ENCODE results near the gene CLTCL1.

DNA sequence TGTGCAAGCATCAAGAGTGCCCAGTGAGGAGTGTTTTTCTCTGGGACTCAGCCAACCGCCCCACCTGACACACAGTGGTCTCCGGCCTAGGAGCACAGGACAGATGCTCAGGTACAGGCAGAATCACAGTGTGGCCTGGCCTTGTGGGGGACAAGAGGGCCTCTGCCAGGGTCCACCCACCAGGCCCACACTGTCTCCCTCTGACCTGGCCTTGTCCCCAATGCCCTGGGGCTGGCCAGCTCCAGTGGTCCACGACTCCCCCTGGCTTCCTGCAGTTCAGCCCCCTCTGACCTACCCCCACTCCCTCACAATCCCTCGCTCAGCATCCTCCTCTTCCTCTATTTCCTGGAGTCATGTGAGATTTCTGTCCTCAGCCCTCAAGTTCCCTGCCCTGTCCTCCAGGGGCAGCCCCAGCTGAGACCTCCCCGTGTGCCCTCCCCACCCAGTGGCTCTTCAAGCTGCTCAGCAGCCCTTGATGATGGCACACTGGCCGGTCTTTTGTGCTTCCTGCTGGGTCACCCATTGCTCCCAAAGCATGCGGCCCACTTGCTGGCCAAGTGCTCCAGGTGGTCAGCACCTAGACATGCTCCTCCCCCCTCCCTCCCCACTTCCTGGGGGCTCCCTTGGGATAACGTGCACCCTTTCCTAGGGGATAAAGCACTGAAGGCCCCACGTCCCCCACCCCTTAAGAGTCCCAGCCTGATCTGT is 158.7 kb downstream of the CLTCL1 start:
- TF ChIP-seq YY1 (IDR thresholded peaks at IDR 0.05; ENCODE audit: insufficient read depth, insufficient read length), result no peak
- TF ChIP-seq ZNF274 (IDR thresholded peaks at IDR 0.05; ENCODE audit: low read depth, low read length), result no peak
- no peak for TF ChIP-seq SUZ12 (IDR thresholded peaks at IDR 0.05; ENCODE audit: extremely low read depth, insufficient read depth, insufficient read length)
